MG63 (cell line): ENCODE data around the gene KLHL35. TPM values are rescaled to one million over a fixed set of nuclear protein-coding genes. Genes with fewer than 3 reads are reported as not detected.

Experiments used
- DNase-seq: peaks from one replicate; pipeline ENCODE4 v3.0.0-alpha.2; 2020
- H3K27me3 ChIP-seq: fragments of 250-450 bp; sonication (Bioruptor Pico); 2 replicates; pipeline ENCODE4 v1.5.1; 2020; ENCODE audit warnings: mild to moderate bottlenecking, moderate library complexity
- H3K36me3 ChIP-seq: fragments of 250-450 bp; sonication (Bioruptor Pico); 2 replicates; pipeline ENCODE4 v1.5.1; 2020; ENCODE audit warnings: mild to moderate bottlenecking, moderate library complexity
- H3K4me3 ChIP-seq: fragments of 250-450 bp; sonication (Bioruptor Pico); 2 replicates; pipeline ENCODE4 v1.5.1; 2020; ENCODE audit warnings: mild to moderate bottlenecking, moderate library complexity
- H3K9me3 ChIP-seq: fragments of 250-450 bp; sonication (Bioruptor Pico); 2 replicates; pipeline ENCODE4 v1.5.1; 2020; ENCODE audit warnings: mild to moderate bottlenecking, moderate library complexity
- total RNA-seq: library from RNA; depleted of rRNA; stranded (reverse); fragments of >200 nt; shearing (Covaris generic); gene quantifications from 2 replicates; pipeline ENCODE4 v1.2.3, GENCODE V29; 2014; ENCODE audit warnings: low replicate concordance; rRNA removed

KLHL35 gene
- 0.12 and 3.9 TPM in 2 replicates for total RNA-seq

DNA sequence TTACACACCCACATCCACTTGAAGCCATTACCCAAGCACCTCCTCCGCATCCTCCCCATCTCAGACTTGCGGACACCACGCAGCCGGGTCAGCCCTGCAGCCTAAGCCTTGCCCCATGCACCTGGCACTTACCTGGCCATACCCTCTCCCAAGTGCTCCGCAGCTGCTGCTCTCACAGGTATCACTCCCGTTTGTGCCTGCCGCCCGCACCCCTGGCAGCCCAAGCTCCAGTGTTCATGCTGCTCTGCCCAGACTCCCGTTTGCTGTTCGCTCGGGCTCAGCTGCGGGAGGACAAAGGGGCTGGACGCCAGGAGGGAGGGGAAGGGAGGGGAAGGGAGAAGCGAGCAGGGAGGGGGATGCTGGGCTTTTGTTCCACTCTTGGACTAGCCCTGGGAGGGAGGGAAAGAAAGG lies at the start of gene KLHL35:
Gene KLHL35 (minus strand): TSS at position 293 of the 411 bp plus-strand sequence. CDS start 2,574 bp downstream, outside the sequence.
- H3K4me3 ChIP-seq = no peak within 1 kb of the TSS
- H3K9me3 ChIP-seq = no peaks in the 10 kb centered on the region
- H3K36me3 ChIP-seq = no peaks in the 10 kb centered on the region
- peaks cover 5% of the 10 kb centered on the region; the same call in 1 of the 2 replicates for H3K27me3 ChIP-seq
- DNase-seq = no peak

DNA sequence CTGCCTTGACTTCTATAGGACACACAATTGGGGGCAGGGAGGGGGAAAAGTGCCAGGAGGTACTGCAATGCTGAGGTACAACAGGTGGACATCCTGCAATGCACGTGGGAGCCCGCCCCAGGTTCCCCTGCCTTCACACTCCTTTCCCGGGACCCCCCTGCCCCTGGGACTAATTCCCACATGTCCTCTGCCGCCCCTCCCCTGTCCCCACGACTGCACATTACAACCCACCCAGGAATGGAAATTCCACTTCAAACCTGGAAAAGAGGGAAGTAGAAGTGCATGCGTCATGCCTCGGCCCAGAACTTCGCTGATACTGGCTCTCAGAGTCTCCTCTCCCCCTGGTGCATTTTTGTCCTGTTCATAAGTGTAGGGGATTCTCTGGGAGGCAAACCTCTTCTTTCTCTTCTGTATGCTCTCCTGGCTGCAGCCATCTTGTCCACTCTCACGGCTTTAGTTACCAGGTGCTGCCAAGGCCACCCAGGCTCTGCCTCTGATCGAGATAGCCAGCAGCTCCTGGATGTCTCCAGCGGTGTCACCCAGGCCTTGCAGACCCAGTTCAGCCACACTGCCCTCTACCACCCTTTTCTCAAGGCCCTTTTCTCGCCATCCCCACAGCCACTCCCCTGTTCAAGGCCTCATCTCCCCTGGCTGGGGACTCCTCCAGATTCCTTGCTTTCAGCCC lies 49.1 kb upstream of the KLHL35 start:
- H3K4me3 ChIP-seq = no peak overlapping the region
- no peaks in the 10 kb centered on the region for H3K9me3 ChIP-seq
- no peaks in the 10 kb centered on the region for H3K36me3 ChIP-seq
- no peak for DNase-seq
- H3K27me3 ChIP-seq = no peaks in the 10 kb centered on the region

GRCh38 chr11:75481223-75481921 lies 48.4 kb upstream of the KLHL35 start:
- H3K9me3 ChIP-seq = no peaks in the 10 kb centered on the region
- no peak for DNase-seq
- H3K27me3 ChIP-seq = no peaks in the 10 kb centered on the region
- H3K36me3 ChIP-seq = no peaks in the 10 kb centered on the region
- no peak overlapping the region for H3K4me3 ChIP-seq

GRCh38 chr11:75480185-75481175 lies 47.5 kb upstream of the KLHL35 start:
- H3K4me3 ChIP-seq = no peak overlapping the region
- no peak for DNase-seq
- H3K27me3 ChIP-seq = no peaks in the 10 kb centered on the region
- H3K9me3 ChIP-seq = no peaks in the 10 kb centered on the region
- H3K36me3 ChIP-seq = no peaks in the 10 kb centered on the region

DNA sequence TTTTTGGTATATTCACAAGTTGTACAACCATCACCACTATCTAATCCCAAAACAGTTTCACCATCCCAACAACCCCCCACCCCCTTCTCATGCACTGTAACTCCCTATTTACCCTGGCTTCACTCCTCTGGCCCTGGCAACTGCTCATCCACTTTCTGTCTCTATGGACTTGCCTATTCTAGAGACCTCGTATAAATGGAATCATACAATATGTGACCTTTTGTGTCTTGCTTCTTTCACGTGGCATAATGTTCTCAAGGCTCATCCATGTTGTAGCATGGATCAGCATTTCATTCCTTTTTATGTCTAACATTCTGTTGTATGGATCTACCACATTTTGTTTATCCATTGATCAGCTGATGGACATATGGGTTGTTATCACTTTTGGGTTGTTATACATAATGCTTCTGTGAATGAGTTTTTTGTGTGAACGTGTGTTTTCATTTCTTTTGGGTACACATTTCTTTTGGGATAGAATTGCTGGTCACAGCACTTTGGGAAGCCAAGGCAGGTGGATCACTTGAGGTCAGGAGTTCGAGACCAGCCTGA lies 46.7 kb upstream of the KLHL35 start:
- no peak overlapping the region for H3K4me3 ChIP-seq
- H3K36me3 ChIP-seq = no peaks in the 10 kb centered on the region
- no peak for DNase-seq
- no peaks in the 10 kb centered on the region for H3K27me3 ChIP-seq
- no peaks in the 10 kb centered on the region for H3K9me3 ChIP-seq

- Histone ChIP-seq H3K4me3 (no peak overlapping the region), H3K36me3 (no peaks in the 10 kb centered on the region), H3K9me3 (no peaks in the 10 kb centered on the region), H3K27me3 (no peaks in the 10 kb centered on the region)
- DNase-seq = no peak
These were observed 46.0 kb upstream of the KLHL35 start for GRCh38 chr11:75478783-75479596.

GRCh38 chr11:75477614-75477935 lies 44.6 kb upstream of the KLHL35 start:
- no peaks in the 10 kb centered on the region for H3K9me3 ChIP-seq
- DNase-seq = no peak

DNA sequence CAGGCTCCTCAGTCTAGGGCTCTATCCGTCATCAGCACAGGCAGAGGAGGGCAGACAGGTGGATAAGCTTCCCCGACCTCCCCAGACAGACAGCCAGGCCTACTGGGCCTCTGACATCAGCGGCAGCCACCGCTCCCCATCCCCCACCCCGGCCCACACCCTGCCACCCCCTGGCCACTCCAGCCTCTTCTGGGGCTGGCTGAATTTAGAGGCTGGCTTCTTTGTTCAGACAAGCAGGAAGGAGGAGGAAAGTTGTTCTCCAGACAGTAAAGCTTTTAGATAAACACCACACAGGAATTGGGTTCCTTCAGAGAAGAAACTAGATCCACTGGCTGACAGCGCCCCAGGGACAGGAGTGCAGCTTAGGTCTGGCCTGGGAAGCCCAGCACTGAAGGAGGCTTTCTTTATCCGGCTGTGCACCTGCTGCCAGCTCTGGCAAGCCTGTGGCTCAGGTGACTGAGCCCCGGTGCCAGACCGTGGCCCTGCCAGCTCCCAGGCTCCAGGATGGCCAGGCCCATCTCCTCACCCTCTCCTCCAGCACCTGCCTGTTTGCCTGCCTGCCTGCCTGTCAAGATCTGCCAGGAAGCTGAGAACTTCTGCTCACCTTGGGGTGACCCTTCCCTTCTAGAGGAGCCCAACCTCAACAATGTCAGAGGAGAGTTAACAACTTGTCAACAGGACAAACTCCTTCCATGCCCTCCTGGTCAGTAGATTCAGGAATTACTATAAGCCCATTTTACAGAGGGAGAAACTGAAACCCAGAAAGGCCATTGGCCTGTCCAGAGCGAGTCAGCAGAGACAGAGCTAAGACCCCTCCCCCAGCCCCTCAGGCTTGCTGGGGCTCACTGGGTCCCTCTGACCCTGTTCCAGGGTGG lies 44.0 kb upstream of the KLHL35 start:
- H3K36me3 ChIP-seq = no peaks in the 10 kb centered on the region
- H3K9me3 ChIP-seq = no peaks in the 10 kb centered on the region
- no peak overlapping the region for H3K4me3 ChIP-seq
- no peaks in the 10 kb centered on the region for H3K27me3 ChIP-seq
- no peak for DNase-seq

More at GRCh38 chr11:75477614-75477935, 44.6 kb upstream of the KLHL35 start:
- H3K4me3 ChIP-seq = no peak overlapping the region
- no peaks in the 10 kb centered on the region for H3K27me3 ChIP-seq
- H3K36me3 ChIP-seq = no peaks in the 10 kb centered on the region

GRCh38 chr11:75475767-75476650 lies 43.0 kb upstream of the KLHL35 start:
- DNase-seq = peak; percentile 57
- no peak overlapping the region for H3K4me3 ChIP-seq
- H3K27me3 ChIP-seq = no peaks in the 10 kb centered on the region
- H3K9me3 ChIP-seq = no peaks in the 10 kb centered on the region
- H3K36me3 ChIP-seq = no peaks in the 10 kb centered on the region

GRCh38 chr11:75474878-75475766 lies 42.1 kb upstream of the KLHL35 start:
- Histone ChIP-seq H3K36me3 (no peaks in the 10 kb centered on the region), H3K9me3 (no peaks in the 10 kb centered on the region), H3K27me3 (no peaks in the 10 kb centered on the region), H3K4me3 (no peak overlapping the region)
- DNase-seq = no peak

- DNase-seq = no peak
- Histone ChIP-seq H3K4me3 (no peak overlapping the region), H3K9me3 (no peaks in the 10 kb centered on the region), H3K36me3 (no peaks in the 10 kb centered on the region), H3K27me3 (no peaks in the 10 kb centered on the region)
These were observed 41.2 kb upstream of the KLHL35 start for GRCh38 chr11:75474240-75474639.

- no peaks in the 10 kb centered on the region for H3K27me3 ChIP-seq
- no peaks in the 10 kb centered on the region for H3K36me3 ChIP-seq
- no peaks in the 10 kb centered on the region for H3K9me3 ChIP-seq
- H3K4me3 ChIP-seq = no peak overlapping the region
- DNase-seq = no peak
These were observed 40.7 kb upstream of the KLHL35 start for GRCh38 chr11:75473684-75474083.

- no peaks in the 10 kb centered on the region for H3K36me3 ChIP-seq
These were observed 39.2 kb upstream of the KLHL35 start for GRCh38 chr11:75472081-75472732.

More at GRCh38 chr11:75472081-75472732, 39.2 kb upstream of the KLHL35 start:
- Histone ChIP-seq H3K4me3 (no peak overlapping the region), H3K9me3 (no peaks in the 10 kb centered on the region), H3K27me3 (no peaks in the 10 kb centered on the region)
- DNase-seq = no peak
